ENCODE results near the gene C22orf39. TPM values are rescaled to one million over a fixed set of nuclear protein-coding genes. Genes with fewer than 3 reads are reported as not detected.
A peak's percentile ranks its signal among the peaks of the same experiment; 100 is the strongest.

C22orf39 gene
- 39.0 and 59.3 TPM in 2 replicates for total RNA-seq (2014; rRNA removed; shearing (Covaris generic); ENCODE audit: low replicate concordance)

- 0 out of 2 replicates have a peak within 1 kb of the TSS, but pooled peaks have one; percentile 16 for H2AFZ ChIP-seq (ENCODE audit: low read length)
- no peaks in the 10 kb centered on the region for H3K27me3 ChIP-seq (ENCODE audit: low read length)
- H3K9me3 ChIP-seq (ENCODE audit: low read length): no peaks in the 10 kb centered on the region
- H3K9ac ChIP-seq (ENCODE audit: low read length): peak within 1 kb of the TSS; percentile 86
- peaks cover 57% of the 10 kb centered on the region for H3K79me2 ChIP-seq (ENCODE audit: low read length)
- peaks cover 42% of the 10 kb centered on the region for H3K4me1 ChIP-seq (ENCODE audit: low read length)
- H3K4me3 ChIP-seq (ENCODE audit: low read length): peak within 1 kb of the TSS; percentile 93
- peaks cover 35% of the 10 kb centered on the region for H3K36me3 ChIP-seq (ENCODE audit: insufficient read depth, low read length)
- peak within 1 kb of the TSS; percentile 78 for H3K27ac ChIP-seq (ENCODE audit: low read length)
- no peaks in the 10 kb centered on the region for H3K9me2 ChIP-seq (replicated peaks; ENCODE audit: insufficient read depth, low read length)
- DNase-seq: peak; percentile 96
- no peaks in the 10 kb centered on the region; the same call in 1 of the 2 replicates for H4K20me1 ChIP-seq (ENCODE audit: insufficient read depth, low read depth, low read length)
- H3K4me2 ChIP-seq (ENCODE audit: low read depth, low read length, poor library complexity, severe bottlenecking): peak within 1 kb of the TSS; percentile 85
These were observed at the start of gene C22orf39 for GRCh38 chr22:19447330-19448075. Gene C22orf39 (minus strand): TSS chr22:19447711. CDS start chr22:19447688, 23 bp downstream.

GRCh38 chr22:19497245-19497644 is 49.7 kb upstream of the C22orf39 start:
- no peaks in the 10 kb centered on the region for H3K4me1 ChIP-seq (ENCODE audit: low read length)
- no peak overlapping the region for H3K27ac ChIP-seq (ENCODE audit: low read length)
- H3K9me2 ChIP-seq (replicated peaks; ENCODE audit: insufficient read depth, low read length): no peaks in the 10 kb centered on the region
- no peaks in the 10 kb centered on the region for H3K9me3 ChIP-seq (ENCODE audit: low read length)
- no peak overlapping the region for H3K4me3 ChIP-seq (ENCODE audit: low read length)
- no peaks in the 10 kb centered on the region for H3K27me3 ChIP-seq (ENCODE audit: low read length)
- peaks cover 5% of the 10 kb centered on the region; the same call in 1 of the 2 replicates for H3K79me2 ChIP-seq (ENCODE audit: low read length)
- no peak overlapping the region for H3K4me2 ChIP-seq (ENCODE audit: low read depth, low read length, poor library complexity, severe bottlenecking)
- H3K36me3 ChIP-seq (ENCODE audit: insufficient read depth, low read length): peaks cover 45% of the 10 kb centered on the region; the same call in 1 of the 2 replicates
- no peak overlapping the region for H2AFZ ChIP-seq (ENCODE audit: low read length)
- no peak for DNase-seq
- H4K20me1 ChIP-seq (ENCODE audit: insufficient read depth, low read depth, low read length): no peaks in the 10 kb centered on the region
- H3K9ac ChIP-seq (ENCODE audit: low read length): no peak overlapping the region

GRCh38 chr22:19496324-19496630 is 48.8 kb upstream of the C22orf39 start:
- H3K4me2 ChIP-seq (ENCODE audit: low read depth, low read length, poor library complexity, severe bottlenecking): no peak overlapping the region
- peaks cover 48% of the 10 kb centered on the region; the same call in 1 of the 2 replicates for H3K36me3 ChIP-seq (ENCODE audit: insufficient read depth, low read length)
- no peak overlapping the region for H3K27ac ChIP-seq (ENCODE audit: low read length)
- H3K9me2 ChIP-seq (replicated peaks; ENCODE audit: insufficient read depth, low read length): no peaks in the 10 kb centered on the region
- no peaks in the 10 kb centered on the region for H4K20me1 ChIP-seq (ENCODE audit: insufficient read depth, low read depth, low read length)
- no peaks in the 10 kb centered on the region for H3K27me3 ChIP-seq (ENCODE audit: low read length)
- no peaks in the 10 kb centered on the region for H3K4me1 ChIP-seq (ENCODE audit: low read length)
- peaks cover 13% of the 10 kb centered on the region for H3K79me2 ChIP-seq (ENCODE audit: low read length)
- H3K9me3 ChIP-seq (ENCODE audit: low read length): no peaks in the 10 kb centered on the region
- H2AFZ ChIP-seq (ENCODE audit: low read length): no peak overlapping the region
- no peak overlapping the region for H3K4me3 ChIP-seq (ENCODE audit: low read length)
- no peak for DNase-seq
- no peak overlapping the region for H3K9ac ChIP-seq (ENCODE audit: low read length)

- Histone ChIP-seq H2AFZ (ENCODE audit: low read length) (no peak overlapping the region), H3K36me3 (ENCODE audit: insufficient read depth, low read length) (peaks cover 51% of the 10 kb centered on the region; the same call in 1 of the 2 replicates), H3K9me3 (ENCODE audit: low read length) (no peaks in the 10 kb centered on the region), H4K20me1 (ENCODE audit: insufficient read depth, low read depth, low read length) (no peaks in the 10 kb centered on the region), H3K4me1 (ENCODE audit: low read length) (no peaks in the 10 kb centered on the region), H3K4me3 (ENCODE audit: low read length) (no peak overlapping the region), H3K4me2 (ENCODE audit: low read depth, low read length, poor library complexity, severe bottlenecking) (no peak overlapping the region), H3K9ac (ENCODE audit: low read length) (no peak overlapping the region), H3K27ac (ENCODE audit: low read length) (peak overlapping the region; percentile 38; the same call in 1 of the 2 replicates), H3K79me2 (ENCODE audit: low read length) (peaks cover 18% of the 10 kb centered on the region), H3K27me3 (ENCODE audit: low read length) (no peaks in the 10 kb centered on the region), H3K9me2 (replicated peaks; ENCODE audit: insufficient read depth, low read length) (no peaks in the 10 kb centered on the region)
- DNase-seq: peak; percentile 78
These were observed 48.2 kb upstream of the C22orf39 start for GRCh38 chr22:19495562-19496323.

GRCh38 chr22:19494676-19495173 is 47.2 kb upstream of the C22orf39 start:
- Histone ChIP-seq H3K9ac (ENCODE audit: low read length) (no peak overlapping the region), H2AFZ (ENCODE audit: low read length) (no peak overlapping the region), H3K4me1 (ENCODE audit: low read length) (no peaks in the 10 kb centered on the region), H3K27ac (ENCODE audit: low read length) (no peak overlapping the region), H3K4me3 (ENCODE audit: low read length) (no peak overlapping the region), H3K9me3 (ENCODE audit: low read length) (no peaks in the 10 kb centered on the region), H3K79me2 (ENCODE audit: low read length) (peaks cover 21% of the 10 kb centered on the region), H4K20me1 (ENCODE audit: insufficient read depth, low read depth, low read length) (no peaks in the 10 kb centered on the region), H3K9me2 (replicated peaks; ENCODE audit: insufficient read depth, low read length) (no peaks in the 10 kb centered on the region), H3K27me3 (ENCODE audit: low read length) (no peaks in the 10 kb centered on the region), H3K4me2 (ENCODE audit: low read depth, low read length, poor library complexity, severe bottlenecking) (no peak overlapping the region), H3K36me3 (ENCODE audit: insufficient read depth, low read length) (peaks cover 50% of the 10 kb centered on the region; the same call in 1 of the 2 replicates)
- no peak for DNase-seq

GRCh38 chr22:19494001-19494560 is 46.6 kb upstream of the C22orf39 start:
- H3K9ac ChIP-seq (ENCODE audit: low read length): no peak overlapping the region

GRCh38 chr22:19492504-19493174 is 45.1 kb upstream of the C22orf39 start:
- no peaks in the 10 kb centered on the region for H3K4me1 ChIP-seq (ENCODE audit: low read length)
- H4K20me1 ChIP-seq (ENCODE audit: insufficient read depth, low read depth, low read length): no peaks in the 10 kb centered on the region
- H3K9ac ChIP-seq (ENCODE audit: low read length): no peak overlapping the region
- H3K27me3 ChIP-seq (ENCODE audit: low read length): no peaks in the 10 kb centered on the region
- peaks cover 64% of the 10 kb centered on the region; the same call in 1 of the 2 replicates for H3K36me3 ChIP-seq (ENCODE audit: insufficient read depth, low read length)
- H3K4me3 ChIP-seq (ENCODE audit: low read length): no peak overlapping the region
- DNase-seq: no peak
- no peak overlapping the region for H3K4me2 ChIP-seq (ENCODE audit: low read depth, low read length, poor library complexity, severe bottlenecking)
- no peak overlapping the region for H2AFZ ChIP-seq (ENCODE audit: low read length)
- H3K9me3 ChIP-seq (ENCODE audit: low read length): no peaks in the 10 kb centered on the region
- H3K79me2 ChIP-seq (ENCODE audit: low read length): peaks cover 39% of the 10 kb centered on the region
- no peaks in the 10 kb centered on the region for H3K9me2 ChIP-seq (replicated peaks; ENCODE audit: insufficient read depth, low read length)
- no peak overlapping the region for H3K27ac ChIP-seq (ENCODE audit: low read length)

More at GRCh38 chr22:19494001-19494560, 46.6 kb upstream of the C22orf39 start:
- H3K27me3 ChIP-seq (ENCODE audit: low read length): no peaks in the 10 kb centered on the region
- H3K9me3 ChIP-seq (ENCODE audit: low read length): no peaks in the 10 kb centered on the region
- no peaks in the 10 kb centered on the region for H4K20me1 ChIP-seq (ENCODE audit: insufficient read depth, low read depth, low read length)
- H3K79me2 ChIP-seq (ENCODE audit: low read length): peaks cover 28% of the 10 kb centered on the region
- H3K4me1 ChIP-seq (ENCODE audit: low read length): no peaks in the 10 kb centered on the region
- DNase-seq: no peak
- no peak overlapping the region for H3K27ac ChIP-seq (ENCODE audit: low read length)
- H3K9me2 ChIP-seq (replicated peaks; ENCODE audit: insufficient read depth, low read length): no peaks in the 10 kb centered on the region
- no peak overlapping the region for H2AFZ ChIP-seq (ENCODE audit: low read length)
- no peak overlapping the region for H3K4me2 ChIP-seq (ENCODE audit: low read depth, low read length, poor library complexity, severe bottlenecking)
- no peak overlapping the region for H3K4me3 ChIP-seq (ENCODE audit: low read length)
- peaks cover 55% of the 10 kb centered on the region; the same call in 1 of the 2 replicates for H3K36me3 ChIP-seq (ENCODE audit: insufficient read depth, low read length)
